ENCODE measurements around the gene CFAP43. TPM values are rescaled to one million over a fixed set of nuclear protein-coding genes. Genes with fewer than 3 reads are reported as not detected.
"Not testable (repeated sequence)": the region's sequence is repeated elsewhere in the genome, so short reads cannot be mapped to it uniquely, and the experiment has no call there.

The CFAP43 gene
- total RNA-seq, 1 donor from 2014 or later: not detected

GRCh38 chr10:104235801-104236200 lies 3.6 kb upstream of the CFAP43 start:
- ATAC-seq (ENCODE audit: poor library complexity) (no peak), DNase-seq (no peak)
- intact Hi-C loops (cut with DNase I): no loop called here

DNA sequence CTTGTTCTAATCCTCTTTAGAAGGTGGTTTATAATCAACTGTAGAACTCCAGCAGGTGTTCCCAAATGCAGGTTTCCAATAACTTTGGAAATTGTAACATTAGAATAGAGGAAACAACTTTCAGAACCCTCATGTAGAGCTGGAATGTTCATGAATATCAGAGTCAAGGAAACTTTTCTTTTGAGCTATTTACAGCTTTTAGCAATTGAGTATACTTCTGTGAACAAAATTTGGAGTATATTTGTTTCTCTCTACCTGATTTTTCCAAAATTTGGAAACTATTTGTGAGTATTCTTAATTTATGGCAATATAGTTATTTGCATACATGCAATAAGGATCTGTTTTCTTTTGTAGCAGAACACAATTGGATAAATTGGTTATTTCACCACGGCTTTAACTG lies 2.8 kb upstream of the CFAP43 start:
- intact Hi-C loops (cut with DNase I): no loop called here
- no peak for ATAC-seq (ENCODE audit: poor library complexity)

GRCh38 chr10:104233817-104234216 lies 1.7 kb upstream of the CFAP43 start:
- ATAC-seq (ENCODE audit: poor library complexity) (no peak), DNase-seq (no peak)
- intact Hi-C loops (cut with DNase I): no loop called here

More for the DNA sequence above, 2.8 kb upstream of the CFAP43 start:
- no peak for DNase-seq

DNA sequence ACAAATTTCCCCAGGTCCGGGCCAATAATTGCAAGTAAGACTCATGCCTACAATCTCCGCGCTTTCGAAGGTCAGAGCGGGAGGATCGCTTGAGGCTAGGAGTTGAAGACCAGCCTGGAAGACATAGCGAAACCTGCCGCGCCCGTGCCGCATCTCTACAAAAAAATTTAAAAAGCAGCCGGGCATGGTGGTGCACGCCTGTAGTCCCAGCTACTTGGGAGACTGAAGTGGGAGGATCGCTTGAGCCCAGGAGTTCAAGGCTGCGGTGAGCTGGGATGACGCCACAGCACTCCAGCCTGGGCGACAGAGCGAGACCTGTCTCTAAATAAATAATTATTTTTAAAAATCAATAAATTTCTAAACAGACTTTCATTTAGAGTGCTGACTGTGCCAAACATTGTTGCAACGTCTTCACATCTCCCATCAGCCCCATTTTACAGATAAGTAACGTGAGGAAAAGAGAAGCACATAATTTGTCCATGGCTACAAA lies 494 bp upstream of the CFAP43 start:
- intact Hi-C loops (cut with DNase I): no loop called here
- DNase-seq (no peak), ATAC-seq (ENCODE audit: poor library complexity) (peak; percentile 39)

DNA sequence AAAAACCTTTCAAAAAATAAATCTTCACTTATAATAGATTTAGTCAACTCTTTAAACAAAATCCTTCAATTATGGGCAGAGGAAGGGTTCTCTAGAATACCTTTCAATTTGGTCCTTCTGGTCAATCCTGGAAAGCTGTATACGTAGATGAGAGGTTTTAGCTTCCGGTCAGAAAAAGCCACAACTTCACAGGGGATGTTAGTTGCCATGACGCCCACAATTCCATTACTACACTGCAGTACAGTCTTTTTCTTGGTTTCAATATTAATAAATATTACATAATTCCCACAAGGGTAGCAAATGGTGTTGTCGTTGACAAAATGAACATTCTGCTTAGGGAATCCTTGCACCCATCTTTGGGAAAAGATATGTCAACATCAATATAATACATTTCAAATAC lies 1.7 kb downstream of the CFAP43 start:
- DNase-seq (no peak), ATAC-seq (ENCODE audit: poor library complexity) (no peak)
- intact Hi-C loops (cut with DNase I): no loop called here

DNA sequence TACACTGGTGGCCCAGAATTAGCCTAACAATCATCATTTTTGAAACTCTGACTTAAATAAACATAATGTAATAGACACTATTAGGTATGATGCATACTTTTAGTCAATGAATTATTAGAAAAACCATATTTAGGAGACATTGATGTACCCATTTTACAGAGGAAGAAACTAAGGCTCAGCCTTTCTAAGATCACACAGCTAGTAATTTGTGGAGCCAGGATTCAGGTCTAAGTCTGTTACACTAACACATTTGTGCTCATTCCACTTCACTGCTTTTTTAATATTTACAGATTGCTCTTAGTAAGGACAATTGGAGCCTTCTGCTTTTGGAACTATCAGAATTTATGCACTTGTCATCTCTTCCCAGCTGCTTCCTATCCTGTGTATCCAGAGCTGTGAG lies 8.9 kb downstream of the CFAP43 start:
- DNase-seq: no peak
- intact Hi-C loops (cut with DNase I): no loop called here
- no peak for ATAC-seq (ENCODE audit: poor library complexity)

- intact Hi-C loops (cut with DNase I): no loop called here
- no peak for ATAC-seq (ENCODE audit: poor library complexity)
- DNase-seq: no peak
Observed at GRCh38 chr10:104220522-104220921, 11.6 kb downstream of the CFAP43 start.

DNA sequence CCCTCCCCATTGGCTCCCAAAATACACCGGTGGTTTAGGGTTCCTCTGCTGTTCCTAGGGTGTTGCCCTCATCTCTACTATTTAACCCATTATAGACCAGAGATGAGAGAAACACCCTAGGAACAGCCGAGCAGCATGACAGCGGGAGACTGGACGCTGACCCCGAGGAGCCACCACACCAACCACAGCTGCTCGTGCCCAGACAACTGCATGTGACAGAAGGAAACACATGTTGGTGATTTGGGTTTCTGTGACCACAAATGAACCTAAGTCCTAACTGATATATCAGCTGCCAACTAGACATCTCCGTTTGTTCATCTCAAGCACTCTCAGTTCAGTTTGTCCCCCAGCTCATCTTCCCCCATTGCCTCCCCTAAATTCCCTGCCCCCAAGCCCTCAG lies 13.4 kb downstream of the CFAP43 start:
- intact Hi-C loops (cut with DNase I): no loop called here
- no peak for DNase-seq
- no peak for ATAC-seq (ENCODE audit: poor library complexity)

DNA sequence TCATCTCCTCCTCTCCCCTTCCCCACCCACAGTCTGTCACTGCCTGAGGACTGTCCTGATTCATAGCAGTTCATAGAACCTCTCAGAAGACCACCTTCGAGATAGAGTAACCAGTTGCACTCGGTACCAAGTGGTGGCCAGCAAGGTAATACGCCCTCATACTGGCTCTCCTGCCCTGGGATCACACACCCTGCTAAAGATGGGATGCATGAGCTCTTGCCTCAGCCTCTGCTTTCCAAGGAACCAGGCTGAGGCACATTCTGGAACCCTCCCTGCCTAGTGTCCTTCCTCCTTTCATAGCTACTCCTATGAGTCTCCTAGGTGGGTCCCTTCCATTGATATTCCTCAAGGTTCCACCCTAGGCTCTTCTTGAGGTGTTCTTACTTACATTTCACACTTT lies 15.5 kb downstream of the CFAP43 start:
- intact Hi-C loops (cut with DNase I): no loop called here
- ATAC-seq (ENCODE audit: poor library complexity): no peak
- DNase-seq: no peak

DNA sequence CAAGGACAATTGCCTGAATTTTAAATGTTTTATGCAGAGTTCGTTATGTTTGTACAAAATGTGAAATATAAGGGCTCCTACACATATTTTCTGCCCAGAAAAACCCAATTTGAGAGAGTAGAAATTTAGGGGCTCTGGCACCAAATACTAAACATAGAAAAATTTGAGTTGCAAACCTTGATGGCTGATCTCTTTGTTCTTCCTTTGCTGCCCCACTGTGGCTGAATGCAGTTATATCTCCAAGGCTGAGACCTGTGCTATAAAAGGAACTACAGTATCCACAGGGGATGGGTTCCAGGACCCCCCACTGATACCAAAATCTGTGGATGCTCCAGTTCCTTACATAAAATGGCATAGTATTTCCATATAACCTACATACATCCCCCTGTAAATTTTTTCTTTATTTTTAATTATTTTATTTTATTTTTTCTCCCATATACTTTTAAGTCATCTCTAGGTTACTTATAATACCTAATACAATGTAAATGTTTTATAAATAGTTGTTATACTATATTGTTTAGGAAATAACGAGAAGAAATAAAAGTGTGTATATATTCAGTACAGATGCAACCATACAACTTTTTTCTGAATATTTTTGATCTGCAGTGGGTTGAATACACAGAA lies 22.5 kb downstream of the CFAP43 start:
- DNase-seq (no peak), ATAC-seq (ENCODE audit: poor library complexity) (peak; percentile 64)
- intact Hi-C loops (cut with DNase I): loop anchor here (5.0 kb wide), 2 partner anchors 162 to 322 kb away; no protein-coding TSS in a partner anchor

DNA sequence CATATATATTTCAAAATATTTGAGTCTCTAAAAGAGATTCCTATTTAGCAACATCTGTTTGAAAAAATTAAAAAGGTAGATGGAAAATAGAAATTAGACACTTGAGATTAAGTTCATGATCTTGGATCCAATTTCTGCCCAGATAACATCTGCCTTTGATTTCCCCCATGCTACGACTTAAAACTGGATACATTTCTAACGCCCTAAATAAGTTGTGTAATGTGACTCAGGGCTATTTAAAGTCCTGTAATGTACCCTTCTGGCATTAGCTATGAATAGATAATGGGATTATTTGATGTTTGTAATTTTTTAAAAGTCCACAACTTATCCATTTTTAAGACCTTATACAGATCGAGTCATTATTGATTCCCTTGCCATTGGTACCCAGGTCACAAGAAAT lies 23.4 kb downstream of the CFAP43 start:
- intact Hi-C loops (cut with DNase I): loop anchor here (5.0 kb wide), 2 partner anchors 161 to 321 kb away; no protein-coding TSS in a partner anchor
- ATAC-seq (ENCODE audit: poor library complexity) (no peak), DNase-seq (no peak)

- ATAC-seq (ENCODE audit: poor library complexity) (no peak), DNase-seq (no peak)
- intact Hi-C loops (cut with DNase I): no loop called here
Observed at GRCh38 chr10:104202231-104202630, 29.9 kb downstream of the CFAP43 start.

GRCh38 chr10:104201636-104202035 lies 30.5 kb downstream of the CFAP43 start:
- intact Hi-C loops (cut with DNase I): no loop called here
- no peak for ATAC-seq (ENCODE audit: poor library complexity)
- no peak for DNase-seq

DNA sequence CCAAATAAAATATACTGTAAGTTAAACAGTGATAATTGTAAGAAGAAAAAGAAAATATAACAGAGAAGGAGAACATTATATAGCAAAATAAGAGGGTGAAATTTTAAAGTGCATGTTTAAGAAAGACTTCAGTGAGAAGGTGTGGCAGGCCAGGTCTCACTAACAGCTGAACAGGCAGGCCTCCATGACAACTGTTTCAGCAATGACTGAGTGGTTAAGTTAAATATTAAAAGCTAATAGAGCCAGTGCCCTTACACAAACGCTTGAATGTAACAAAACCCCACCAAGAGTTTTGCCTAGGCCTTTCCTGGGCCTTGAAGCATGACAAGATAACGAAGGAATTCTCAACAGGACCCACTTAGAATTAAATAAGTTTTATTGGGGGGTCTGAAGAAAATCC lies 32.6 kb downstream of the CFAP43 start:
- intact Hi-C loops (cut with DNase I): no loop called here
- DNase-seq (no peak), ATAC-seq (ENCODE audit: poor library complexity) (no peak)

DNA sequence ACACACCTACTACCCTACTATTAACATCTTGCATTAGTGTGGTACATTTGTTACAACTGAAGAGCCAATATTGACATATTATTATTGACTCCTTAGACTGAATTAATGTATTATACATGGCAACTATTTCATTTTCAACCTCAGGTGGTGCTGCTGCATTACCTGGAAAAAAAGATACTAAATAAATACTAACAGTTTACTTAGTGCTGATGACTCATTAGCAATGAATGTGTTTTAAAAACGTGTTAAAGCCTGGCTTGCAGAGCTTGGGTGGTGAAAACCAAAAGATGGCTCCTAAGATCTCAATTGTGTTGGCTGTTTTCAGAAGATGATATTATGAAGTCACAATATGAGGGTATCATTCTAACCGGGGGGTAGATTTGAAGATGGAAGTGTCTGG lies 34.8 kb downstream of the CFAP43 start:
- intact Hi-C loops (cut with DNase I): no loop called here
- no peak for ATAC-seq (ENCODE audit: poor library complexity)
- no peak for DNase-seq

DNA sequence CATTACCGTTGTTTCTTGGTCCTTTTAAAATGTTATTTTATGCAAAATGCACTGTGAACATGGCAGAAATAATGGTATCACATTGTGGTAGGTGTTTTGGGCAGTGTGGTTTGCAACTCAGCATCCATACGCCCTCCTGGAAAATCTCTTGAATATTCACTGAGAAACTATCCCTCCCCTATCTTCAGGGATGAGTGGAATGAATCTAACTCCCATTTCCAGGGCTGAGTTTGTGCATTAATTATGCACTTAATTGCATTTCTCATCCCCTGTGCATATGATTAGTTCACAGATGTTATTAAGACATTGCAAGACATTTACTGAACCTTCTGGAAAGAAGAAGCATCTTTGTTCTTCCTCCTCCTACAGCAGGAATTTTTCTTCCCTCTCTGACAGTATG lies 36.5 kb downstream of the CFAP43 start:
- ATAC-seq (ENCODE audit: poor library complexity) (no peak), DNase-seq (no peak)
- intact Hi-C loops (cut with DNase I): no loop called here

DNA sequence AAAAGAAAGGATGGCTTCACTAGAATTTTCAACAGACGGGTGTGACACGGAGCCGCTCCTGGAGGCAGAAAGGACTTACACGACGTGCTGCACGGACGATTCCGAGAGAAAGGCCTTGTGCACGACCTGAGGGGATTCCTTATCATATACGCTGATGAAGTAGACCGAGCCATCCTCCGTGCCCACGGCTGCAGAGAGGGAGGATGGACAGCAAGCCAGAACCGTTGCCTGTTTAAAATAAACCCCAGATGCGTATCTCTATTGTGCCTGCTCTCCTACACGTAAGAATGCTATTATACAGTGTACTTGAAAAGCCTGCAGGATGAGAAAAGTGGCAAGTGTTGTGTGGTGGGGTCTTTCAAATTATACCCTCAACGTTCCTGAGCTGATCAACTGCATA lies 38.4 kb downstream of the CFAP43 start:
- no peak for DNase-seq
- no peak for ATAC-seq (ENCODE audit: poor library complexity)
- intact Hi-C loops (cut with DNase I): no loop called here

- intact Hi-C loops (cut with DNase I): no loop called here
- ATAC-seq (ENCODE audit: poor library complexity) (no peak), DNase-seq (no peak)
Observed at GRCh38 chr10:104190695-104191094, 41.5 kb downstream of the CFAP43 start.

DNA sequence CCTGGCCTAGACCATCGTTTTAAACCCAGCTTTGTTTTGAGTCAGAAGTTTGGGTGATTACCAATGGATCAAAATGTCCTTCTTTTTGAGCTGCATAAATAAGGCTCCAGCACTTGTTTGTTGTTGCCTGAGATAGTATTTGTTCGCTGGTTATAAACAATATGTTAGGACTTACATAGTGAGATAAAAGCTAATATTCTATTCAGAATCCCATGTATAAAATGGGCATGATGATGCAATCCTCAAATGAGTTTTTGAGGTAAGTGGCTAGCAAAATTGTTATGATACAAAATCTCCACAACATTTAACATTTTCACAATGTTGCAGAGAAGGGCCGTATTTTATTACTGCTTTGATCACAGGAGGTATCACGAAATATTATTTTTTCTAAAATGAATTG lies 48.5 kb downstream of the CFAP43 start:
- intact Hi-C loops (cut with DNase I): no loop called here
- DNase-seq: no peak

GRCh38 chr10:104174136-104174535 lies 58.0 kb downstream of the CFAP43 start:
- intact Hi-C loops (cut with DNase I); DNase-seq; ATAC-seq (ENCODE audit: poor library complexity): not testable (repeated sequence)

More for the DNA sequence above, 48.5 kb downstream of the CFAP43 start:
- ATAC-seq (ENCODE audit: poor library complexity): no peak
